HepG2 (cell line): Measurements from ENCODE around the gene FBF1. TPM values are rescaled to one million over a fixed set of nuclear protein-coding genes. Genes with fewer than 3 reads are reported as not detected.

Experiments used
- ASH2L ChIP-seq: fragments of 300-600, 200-600 bp; sonication (generic); IDR thresholded peaks from 2 replicates; pipeline ENCODE4 v1.7.0; 2017; ENCODE audit warnings: low read depth, mild to moderate bottlenecking, moderate library complexity, mixed read lengths, low read length; ENCODE audit not compliant: insufficient read length
- GMEB2 ChIP-seq: IDR thresholded peaks from 2 replicates; pipeline ENCODE4 v1.6.1; 2016; ENCODE audit warnings: missing biosample characterization, missing genetic modification reagents, low read depth
- PBX3 ChIP-seq: sonication (generic); formaldehyde crosslinking; IDR thresholded peaks from 2 replicates; pipeline ENCODE4 v1.8.1; 2023; ENCODE audit warnings: missing genetic modification reagents, inconsistent platforms, borderline replicate concordance
- SATB2 ChIP-seq: sonication (generic); formaldehyde crosslinking; IDR thresholded peaks from 2 replicates; pipeline ENCODE4 v1.5.0; 2020; ENCODE audit warnings: missing genetic modification reagents
- SP5 ChIP-seq: IDR thresholded peaks from 2 replicates; pipeline ENCODE4 v1.6.1; 2016; ENCODE audit warnings: low read depth, borderline replicate concordance
- TBX2 ChIP-seq: sonication (generic); formaldehyde crosslinking; IDR thresholded peaks from 2 replicates; pipeline ENCODE4 v1.5.0; 2020; ENCODE audit warnings: missing genetic modification reagents, mild to moderate bottlenecking, borderline replicate concordance
- THAP9 ChIP-seq: sonication (generic); formaldehyde crosslinking; IDR thresholded peaks from 2 replicates; pipeline ENCODE4; 2020; ENCODE audit warnings: missing genetic modification reagents, mild to moderate bottlenecking, borderline replicate concordance
- YY1 ChIP-seq: IDR thresholded peaks from 2 replicates; pipeline ENCODE4 v1.6.1; 2011; ENCODE audit warnings: low read length, low read depth, moderate library complexity, mild to moderate bottlenecking; ENCODE audit not compliant: insufficient read depth, insufficient replicate concordance
- ZNF3 ChIP-seq: IDR thresholded peaks from 2 replicates; pipeline ENCODE4 v1.7.0; 2017; ENCODE audit warnings: inconsistent platforms
- ZNF672 ChIP-seq: sonication (generic); formaldehyde crosslinking; IDR thresholded peaks from 2 replicates; pipeline ENCODE4 v1.8.1; 2022; ENCODE audit warnings: missing genetic modification reagents
- ZNF724P ChIP-seq: sonication (generic); formaldehyde crosslinking; IDR thresholded peaks from 2 replicates; pipeline ENCODE4 v1.8.0; 2022; ENCODE audit warnings: missing genetic modification reagents, borderline replicate concordance
- polyA plus RNA-seq, 8 experiments: library from polyadenylated mRNA; depleted of rRNA in 3 of 8; stranded (reverse) in 7 of 8; unstranded in 1 of 8; fragments of >200 nt; fragmentation: Illumina TruSeq in 4 of 8; extraction: Trizol in 4 of 8; gene quantifications; 2 replicates each; pipeline versions ENCODE4 v1.2.1 to v1.2.3, GENCODE V29; 2011 to 2016; ENCODE audit warnings: low read depth in 4 of 8, missing spikeins in 1 of 8, mixed read lengths in 1 of 8; ENCODE audit not compliant: insufficient read depth in 1 of 8
- total RNA-seq, 5 experiments: library from RNA; depleted of rRNA; stranded (reverse); fragments of >200 nt; fragmentation: Illumina TruSeq; extraction: Trizol; gene quantifications; 2 replicates each; pipeline ENCODE4 v1.2.3, GENCODE V29; 2016; ENCODE audit warnings: low read depth in 1 of 5
- TF ChIP-seq, protein P1 (sequence below): sonication (generic); formaldehyde crosslinking; IDR thresholded peaks from one replicate; pipeline ENCODE4 v1.5.1; 2020; ENCODE audit warnings: mild to moderate bottlenecking, missing genetic modification reagents; ENCODE audit errors: not compliant biosample characterization

FBF1 gene
- total and polyA plus RNA-seq, 2 of the 13 experiments (the other 11 are each of a cell fraction or from before 2014, with no cell fraction given): 2.4 to 8.1 TPM

DNA sequence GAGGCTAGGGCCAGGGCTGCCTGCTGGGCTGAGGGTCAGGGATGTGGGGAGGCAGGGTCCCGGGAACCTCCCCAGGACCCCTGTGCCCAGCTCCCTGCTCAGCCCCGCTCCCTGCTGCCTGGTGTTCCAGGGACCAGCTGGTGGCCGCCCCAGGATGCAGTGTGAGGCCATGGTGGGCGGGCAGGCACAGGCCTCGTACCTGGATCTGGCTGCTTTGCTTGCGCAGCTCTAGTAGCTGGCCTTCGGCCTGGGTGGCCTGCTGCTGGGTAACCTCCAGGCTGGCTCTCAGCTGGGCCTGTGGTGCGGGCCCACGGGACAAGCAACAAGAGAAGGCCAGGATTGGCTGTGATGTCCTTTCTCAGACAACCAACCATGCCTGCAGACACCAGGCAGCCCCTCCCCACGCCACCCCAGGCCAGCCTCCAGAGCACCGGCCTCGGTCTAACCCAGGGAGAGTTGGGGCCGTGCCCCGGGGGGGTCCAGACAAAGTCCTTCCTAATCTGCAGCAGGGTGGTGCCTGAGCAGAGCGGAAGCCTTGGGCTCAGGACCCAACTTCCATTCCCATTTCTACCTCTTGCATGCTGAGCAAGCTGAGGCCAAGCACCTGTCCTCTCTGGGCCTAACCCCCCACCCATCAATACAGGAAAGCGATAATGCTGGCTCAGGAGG, 48.2 kb downstream of the FBF1 start (continued):
- TF ChIP-seq THAP9: 0 out of 2 replicates have a peak, but pooled peaks have one; percentile 32
- TF ChIP-seq SATB2: no peak
- no peak for TF ChIP-seq GMEB2 (CRISPR knock-in tag)
- peak; percentile 50; the same call in 1 of the 2 replicates for TF ChIP-seq TBX2 (CRISPR knock-in tag)
- TF ChIP-seq ZNF3 (CRISPR knock-in tag): no peak
- TF ChIP-seq ZNF724P (CRISPR knock-in tag): no peak
- peak; percentile 57 for TF ChIP-seq YY1
- TF ChIP-seq, protein P1, sequence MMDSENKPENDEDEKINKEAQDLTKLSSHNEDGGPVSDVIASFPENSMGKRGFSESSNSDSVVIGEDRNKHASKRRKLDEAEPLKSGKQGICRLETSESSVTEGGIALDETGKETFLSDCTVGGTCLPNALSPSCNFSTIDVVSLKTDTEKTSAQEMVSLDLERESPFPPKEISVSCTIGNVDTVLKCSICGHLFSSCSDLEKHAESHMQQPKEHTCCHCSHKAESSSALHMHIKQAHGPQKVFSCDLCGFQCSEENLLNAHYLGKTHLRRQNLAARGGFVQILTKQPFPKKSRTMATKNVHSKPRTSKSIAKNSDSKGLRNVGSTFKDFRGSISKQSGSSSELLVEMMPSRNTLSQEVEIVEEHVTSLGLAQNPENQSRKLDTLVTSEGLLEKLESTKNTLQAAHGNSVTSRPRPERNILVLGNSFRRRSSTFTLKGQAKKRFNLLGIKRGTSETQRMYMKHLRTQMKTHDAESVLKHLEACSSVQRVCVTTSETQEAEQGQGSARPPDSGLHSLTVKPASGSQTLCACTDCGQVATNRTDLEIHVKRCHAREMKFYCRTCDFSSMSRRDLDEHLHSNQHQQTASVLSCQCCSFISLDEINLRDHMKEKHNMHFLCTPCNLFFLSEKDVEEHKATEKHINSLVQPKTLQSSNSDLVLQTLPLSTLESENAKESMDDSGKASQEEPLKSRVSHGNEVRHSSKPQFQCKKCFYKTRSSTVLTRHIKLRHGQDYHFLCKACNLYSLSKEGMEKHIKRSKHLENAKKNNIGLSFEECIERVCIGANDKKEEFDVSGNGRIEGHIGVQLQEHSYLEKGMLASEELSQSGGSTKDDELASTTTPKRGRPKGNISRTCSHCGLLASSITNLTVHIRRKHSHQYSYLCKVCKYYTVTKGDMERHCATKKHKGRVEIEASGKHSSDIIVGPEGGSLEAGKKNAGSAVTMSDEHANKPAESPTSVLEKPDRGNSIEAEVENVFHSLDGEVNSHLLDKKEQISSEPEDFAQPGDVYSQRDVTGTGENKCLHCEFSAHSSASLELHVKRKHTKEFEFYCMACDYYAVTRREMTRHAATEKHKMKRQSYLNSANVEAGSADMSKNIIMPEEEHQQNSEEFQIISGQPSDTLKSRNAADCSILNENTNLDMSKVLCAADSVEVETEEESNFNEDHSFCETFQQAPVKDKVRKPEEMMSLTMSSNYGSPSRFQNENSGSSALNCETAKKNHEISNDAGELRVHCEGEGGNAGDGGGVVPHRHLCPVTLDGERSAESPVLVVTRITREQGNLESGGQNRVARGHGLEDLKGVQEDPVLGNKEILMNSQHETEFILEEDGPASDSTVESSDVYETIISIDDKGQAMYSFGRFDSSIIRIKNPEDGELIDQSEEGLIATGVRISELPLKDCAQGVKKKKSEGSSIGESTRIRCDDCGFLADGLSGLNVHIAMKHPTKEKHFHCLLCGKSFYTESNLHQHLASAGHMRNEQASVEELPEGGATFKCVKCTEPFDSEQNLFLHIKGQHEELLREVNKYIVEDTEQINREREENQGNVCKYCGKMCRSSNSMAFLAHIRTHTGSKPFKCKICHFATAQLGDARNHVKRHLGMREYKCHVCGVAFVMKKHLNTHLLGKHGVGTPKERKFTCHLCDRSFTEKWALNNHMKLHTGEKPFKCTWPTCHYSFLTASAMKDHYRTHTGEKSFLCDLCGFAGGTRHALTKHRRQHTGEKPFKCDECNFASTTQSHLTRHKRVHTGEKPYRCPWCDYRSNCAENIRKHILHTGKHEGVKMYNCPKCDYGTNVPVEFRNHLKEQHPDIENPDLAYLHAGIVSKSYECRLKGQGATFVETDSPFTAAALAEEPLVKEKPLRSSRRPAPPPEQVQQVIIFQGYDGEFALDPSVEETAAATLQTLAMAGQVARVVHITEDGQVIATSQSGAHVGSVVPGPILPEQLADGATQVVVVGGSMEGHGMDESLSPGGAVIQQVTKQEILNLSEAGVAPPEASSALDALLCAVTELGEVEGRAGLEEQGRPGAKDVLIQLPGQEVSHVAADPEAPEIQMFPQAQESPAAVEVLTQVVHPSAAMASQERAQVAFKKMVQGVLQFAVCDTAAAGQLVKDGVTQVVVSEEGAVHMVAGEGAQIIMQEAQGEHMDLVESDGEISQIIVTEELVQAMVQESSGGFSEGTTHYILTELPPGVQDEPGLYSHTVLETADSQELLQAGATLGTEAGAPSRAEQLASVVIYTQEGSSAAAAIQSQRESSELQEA (CRISPR knock-in tag): no peak
- TF ChIP-seq SP5 (CRISPR knock-in tag): 0 out of 2 replicates have a peak, but pooled peaks have one; percentile 15
- TF ChIP-seq PBX3 (CRISPR knock-in tag): no peak; the same call in 1 of the 2 replicates
- no peak for TF ChIP-seq ASH2L
- no peak for TF ChIP-seq ZNF672 (CRISPR knock-in tag)
